AG08395 (cell line): ENCODE measurements around the gene ACE.
A peak's percentile ranks its signal among the peaks of the same experiment; 100 is the strongest.

Source experiments
- DNase-seq: peaks from one replicate; pipeline ENCODE4 v3.0.0; 2012; ENCODE audit warnings: mixed read lengths, low spot score

Gene ACE

GRCh38 chr17:63476854-63477479 lies at the start of gene ACE:
Gene ACE, plus strand, starts transcription at chr17:63477061. Its CDS starts 34 bp downstream, at chr17:63477095.
- DNase-seq: peak; percentile 26

GRCh38 chr17:63429766-63430165 lies 47.1 kb upstream of the ACE start:
- no peak for DNase-seq

GRCh38 chr17:63430223-63430622 lies 46.6 kb upstream of the ACE start:
- no peak for DNase-seq

GRCh38 chr17:63431618-63431938 lies 45.3 kb upstream of the ACE start:
- DNase-seq: no peak

GRCh38 chr17:63431939-63432804 lies 44.7 kb upstream of the ACE start:
- DNase-seq: no peak

GRCh38 chr17:63433746-63434591 lies 42.9 kb upstream of the ACE start:
- peak; percentile 96 for DNase-seq

GRCh38 chr17:63434951-63435571 lies 41.8 kb upstream of the ACE start:
- peak; percentile 62 for DNase-seq

- no peak for DNase-seq
Observed at GRCh38 chr17:63435681-63436522, 41.0 kb upstream of the ACE start.

- DNase-seq: no peak
Observed at GRCh38 chr17:63436523-63437110, 40.2 kb upstream of the ACE start.

- no peak for DNase-seq
Observed at GRCh38 chr17:63437287-63438091, 39.4 kb upstream of the ACE start.

- DNase-seq: no peak
Observed at GRCh38 chr17:63438092-63439051, 38.5 kb upstream of the ACE start.

GRCh38 chr17:63439687-63440086 lies 37.2 kb upstream of the ACE start:
- DNase-seq: peak; percentile 51

GRCh38 chr17:63440127-63440769 lies 36.6 kb upstream of the ACE start:
- no peak for DNase-seq

GRCh38 chr17:63440770-63441335 lies 36.0 kb upstream of the ACE start:
- no peak for DNase-seq

GRCh38 chr17:63441654-63442053 lies 35.2 kb upstream of the ACE start:
- DNase-seq: no peak

GRCh38 chr17:63442074-63442473 lies 34.8 kb upstream of the ACE start:
- DNase-seq: no peak

- DNase-seq: no peak
Observed at GRCh38 chr17:63442549-63443035, 34.3 kb upstream of the ACE start.

GRCh38 chr17:63443053-63443452 lies 33.8 kb upstream of the ACE start:
- DNase-seq: no peak
